GM21786 (cell line): ENCODE data around the gene TBC1D8.
A peak's percentile ranks its signal among the peaks of the same experiment; 100 is the strongest.

Experiments
- ATAC-seq: cut with Tn5 transposase; IDR thresholded peaks from one replicate; pipeline ENCODE4 v1.9.1; 2021; ENCODE audit not compliant: unreplicated experiment

The TBC1D8 gene

GRCh38 chr2:100983684-100984310 is 167.4 kb downstream of the TBC1D8 start:
- no peak for ATAC-seq

GRCh38 chr2:100983201-100983600 is 168.0 kb downstream of the TBC1D8 start:
- no peak for ATAC-seq

GRCh38 chr2:100982431-100982861 is 168.7 kb downstream of the TBC1D8 start:
- no peak for ATAC-seq

- ATAC-seq: no peak
These were observed 170.2 kb downstream of the TBC1D8 start for GRCh38 chr2:100981011-100981410.

- ATAC-seq: no peak
These were observed 171.1 kb downstream of the TBC1D8 start for GRCh38 chr2:100980046-100980445.

GRCh38 chr2:100978582-100979191 is 172.5 kb downstream of the TBC1D8 start:
- no peak for ATAC-seq

GRCh38 chr2:100977511-100977910 is 173.7 kb downstream of the TBC1D8 start:
- ATAC-seq: no peak

- ATAC-seq: peak; percentile 80
These were observed 174.4 kb downstream of the TBC1D8 start for GRCh38 chr2:100976645-100977391.

- ATAC-seq: no peak
These were observed 175.1 kb downstream of the TBC1D8 start for GRCh38 chr2:100976061-100976460.

- no peak for ATAC-seq
These were observed 175.7 kb downstream of the TBC1D8 start for GRCh38 chr2:100975521-100975785.

GRCh38 chr2:100974712-100975520 is 176.3 kb downstream of the TBC1D8 start:
- no peak for ATAC-seq

GRCh38 chr2:100972452-100972851 is 178.7 kb downstream of the TBC1D8 start:
- no peak for ATAC-seq

- no peak for ATAC-seq
These were observed 180.0 kb downstream of the TBC1D8 start for GRCh38 chr2:100971221-100971620.

GRCh38 chr2:100969998-100970397 is 181.2 kb downstream of the TBC1D8 start:
- ATAC-seq: no peak

- ATAC-seq: no peak
These were observed 182.7 kb downstream of the TBC1D8 start for GRCh38 chr2:100968146-100969145.

GRCh38 chr2:100967716-100968115 is 183.5 kb downstream of the TBC1D8 start:
- ATAC-seq: no peak

GRCh38 chr2:100965596-100965995 is 185.6 kb downstream of the TBC1D8 start:
- no peak for ATAC-seq

GRCh38 chr2:100964681-100965169 is 186.5 kb downstream of the TBC1D8 start:
- no peak for ATAC-seq

- ATAC-seq: no peak
These were observed 187.0 kb downstream of the TBC1D8 start for GRCh38 chr2:100964222-100964621.

GRCh38 chr2:100963026-100963375 is 188.2 kb downstream of the TBC1D8 start:
- no peak for ATAC-seq
